Measurements from ENCODE around the gene TC2N. TPM values are rescaled to one million over a fixed set of nuclear protein-coding genes. Genes with fewer than 3 reads are reported as not detected.
"Not testable (repeated sequence)": the region's sequence is repeated elsewhere in the genome, so short reads cannot be mapped to it uniquely, and the experiment has no call there.

The TC2N gene
- total RNA-seq, 2 experiments from 2014 or later = 180 to 195 TPM

DNA sequence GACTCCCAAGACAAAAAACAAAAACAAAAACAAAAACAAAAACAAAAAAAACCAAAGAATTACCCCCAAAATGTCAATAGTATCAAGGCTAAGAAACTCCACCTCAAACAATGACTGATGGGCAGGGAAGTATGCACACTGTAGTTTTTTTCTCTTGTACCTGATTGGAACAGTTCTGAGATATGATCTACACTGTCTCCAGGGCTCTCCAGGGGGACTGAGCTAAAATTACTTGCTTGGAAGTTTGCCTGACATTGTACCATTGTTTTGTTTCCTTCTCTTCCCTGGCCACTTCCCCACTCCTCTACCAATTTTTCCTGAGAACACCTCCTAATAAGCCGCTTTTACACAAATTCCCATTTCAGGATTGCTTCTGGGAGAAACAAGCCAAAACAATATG is 113.2 kb downstream of the TC2N start:
- Mint-ChIP-seq H3K4me1 (no peaks in the 10 kb centered on the region), H3K27me3 (no peaks in the 10 kb centered on the region), H3K36me3 (ENCODE audit: low read depth) (peaks cover 21% of the 10 kb centered on the region), H3K4me3 (no peak overlapping the region), H3K27ac (no peak overlapping the region), H3K9me3 (no peaks in the 10 kb centered on the region)
- DNase-seq = no peak
- ChIA-PET POLR2A (interaction anchor here (0.8 kb wide), 1 partner anchor 10 kb away, joined by 3 read pairs; no protein-coding TSS in a partner anchor), CTCF (no interaction called here)

DNA sequence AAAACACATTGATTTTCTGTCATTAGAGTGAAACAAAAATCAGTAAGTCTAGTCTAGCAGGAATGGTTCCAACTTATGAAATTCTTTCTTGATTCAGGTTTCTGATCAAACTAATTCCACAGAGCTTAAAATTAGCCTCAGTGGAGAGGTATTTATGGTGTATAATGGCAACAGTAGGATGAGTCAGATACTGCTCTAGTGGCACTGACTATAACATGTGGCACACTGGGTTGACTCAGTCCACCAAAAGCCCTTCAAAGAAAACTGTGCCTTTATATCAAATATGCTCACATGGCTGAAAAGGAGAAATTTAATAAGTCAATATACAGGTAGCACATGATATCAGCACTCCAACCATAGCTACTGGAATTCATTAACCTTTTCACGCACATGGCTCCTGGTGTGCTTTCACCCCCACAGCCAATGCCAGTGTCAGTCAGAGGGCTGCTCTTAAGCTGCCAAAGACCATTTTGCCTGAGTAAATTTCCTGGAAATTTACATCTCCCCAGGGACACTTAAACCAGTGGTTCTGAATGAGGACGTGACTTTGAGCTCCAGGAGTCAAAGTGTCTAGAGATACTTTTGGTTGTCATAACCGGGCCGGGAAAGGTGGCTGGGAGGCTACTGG is 113.7 kb downstream of the TC2N start:
- no peak overlapping the region for H3K27ac Mint-ChIP-seq
- ChIA-PET POLR2A (interaction anchor here (0.8 kb wide), 1 partner anchor 9 kb away, joined by 3 read pairs; no protein-coding TSS in a partner anchor), CTCF (interaction anchor here (0.6 kb wide), 1 partner anchor 319 kb away, joined by 4 read pairs; no protein-coding TSS in a partner anchor)
- H3K4me1 Mint-ChIP-seq = no peaks in the 10 kb centered on the region
- peaks cover 20% of the 10 kb centered on the region for H3K36me3 Mint-ChIP-seq (ENCODE audit: low read depth)
- no peak for DNase-seq
- H3K9me3 Mint-ChIP-seq = no peaks in the 10 kb centered on the region
- H3K27me3 Mint-ChIP-seq = no peaks in the 10 kb centered on the region
- no peak overlapping the region for H3K4me3 Mint-ChIP-seq

DNA sequence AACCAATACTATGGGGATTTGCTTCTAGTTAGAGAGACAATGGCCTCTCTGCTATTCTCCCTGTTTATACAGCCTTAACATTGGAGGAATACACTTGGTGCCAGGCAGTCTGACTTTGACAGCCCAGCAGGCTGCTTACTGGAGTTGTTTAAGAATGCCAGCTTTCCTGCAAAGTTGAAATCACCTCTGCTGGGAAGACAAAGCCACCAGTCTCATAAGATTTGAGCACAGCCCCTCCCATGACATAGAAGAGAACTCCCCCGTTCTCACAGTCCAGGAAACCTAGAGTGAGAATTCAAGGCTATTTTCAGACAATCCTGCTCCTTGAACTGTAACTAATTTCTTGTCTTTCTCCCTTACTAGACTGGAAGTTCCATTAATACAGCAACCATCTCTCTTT is 114.4 kb downstream of the TC2N start:
- CTCF ChIA-PET = interaction anchor here (0.6 kb wide), 1 partner anchor 319 kb away, joined by 4 read pairs; no protein-coding TSS in a partner anchor
- no peak for DNase-seq
- Mint-ChIP-seq H3K4me1 (no peaks in the 10 kb centered on the region), H3K4me3 (no peak overlapping the region), H3K36me3 (ENCODE audit: low read depth) (peaks cover 13% of the 10 kb centered on the region), H3K27me3 (no peaks in the 10 kb centered on the region), H3K27ac (no peak overlapping the region), H3K9me3 (no peaks in the 10 kb centered on the region)
- POLR2A ChIA-PET = no interaction called here

- no peaks in the 10 kb centered on the region for H3K4me1 Mint-ChIP-seq
- ChIA-PET POLR2A (no interaction called here), CTCF (interaction anchor here (2.0 kb wide), 1 partner anchor 159 kb away, joined by 4 read pairs; no protein-coding TSS in a partner anchor)
- H3K27ac Mint-ChIP-seq = no peak overlapping the region
- H3K4me3 Mint-ChIP-seq = no peak overlapping the region
- H3K36me3 Mint-ChIP-seq (ENCODE audit: low read depth) = peaks cover 10% of the 10 kb centered on the region
- no peaks in the 10 kb centered on the region for H3K27me3 Mint-ChIP-seq
- DNase-seq = no peak
- H3K9me3 Mint-ChIP-seq = no peaks in the 10 kb centered on the region
These were observed 115.6 kb downstream of the TC2N start for GRCh38 chr14:91751719-91752118.

GRCh38 chr14:91750634-91751198 is 116.6 kb downstream of the TC2N start:
- CTCF ChIA-PET = interaction anchor here (2.0 kb wide), 1 partner anchor 160 kb away, joined by 4 read pairs; no protein-coding TSS in a partner anchor
- DNase-seq = no peak
- POLR2A ChIA-PET = no interaction called here

DNA sequence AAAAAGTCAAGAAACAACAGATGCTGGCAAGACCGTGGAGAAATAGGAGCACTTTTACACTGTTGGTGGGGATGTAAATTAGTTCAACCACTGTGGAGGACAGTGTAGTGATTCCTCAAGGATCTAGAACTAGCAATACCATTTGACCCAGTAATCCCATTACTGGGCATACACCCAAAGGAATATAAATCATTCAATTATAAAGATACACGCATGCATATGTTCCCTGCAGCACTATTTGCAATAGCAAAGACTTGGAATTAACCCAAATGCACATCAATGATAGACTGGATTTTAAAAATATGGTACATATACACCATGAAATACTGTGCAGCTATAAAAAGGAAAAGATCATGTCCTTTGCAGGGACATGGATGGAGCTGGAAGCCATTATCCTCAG is 117.5 kb downstream of the TC2N start:
- ChIA-PET POLR2A (no interaction called here), CTCF (interaction anchor here (2.0 kb wide), 1 partner anchor 161 kb away, joined by 4 read pairs; no protein-coding TSS in a partner anchor)
- no peaks in the 10 kb centered on the region for H3K4me1 Mint-ChIP-seq
- H3K4me3 Mint-ChIP-seq = no peak overlapping the region
- H3K36me3 Mint-ChIP-seq (ENCODE audit: low read depth) = peaks cover 10% of the 10 kb centered on the region
- no peak overlapping the region for H3K27ac Mint-ChIP-seq
- H3K9me3 Mint-ChIP-seq = no peaks in the 10 kb centered on the region
- H3K27me3 Mint-ChIP-seq = no peaks in the 10 kb centered on the region
- DNase-seq = no peak

More at GRCh38 chr14:91750634-91751198, 116.6 kb downstream of the TC2N start:
- Mint-ChIP-seq H3K9me3 (no peaks in the 10 kb centered on the region), H3K4me1 (no peaks in the 10 kb centered on the region), H3K36me3 (ENCODE audit: low read depth) (peaks cover 10% of the 10 kb centered on the region), H3K4me3 (no peak overlapping the region), H3K27me3 (no peaks in the 10 kb centered on the region), H3K27ac (no peak overlapping the region)

- POLR2A ChIA-PET = interaction anchor here (1.1 kb wide), 1 partner anchor 163 kb away, joined by 3 read pairs; no protein-coding TSS in a partner anchor
- Mint-ChIP-seq H3K27me3 (no peaks in the 10 kb centered on the region), H3K36me3 (ENCODE audit: low read depth) (peaks cover 5% of the 10 kb centered on the region)
These were observed 119.3 kb downstream of the TC2N start for GRCh38 chr14:91748049-91748448.

GRCh38 chr14:91745344-91745743 is 122.0 kb downstream of the TC2N start:
- Mint-ChIP-seq H3K27me3 (peaks cover 3% of the 10 kb centered on the region), H3K27ac (no peak overlapping the region), H3K4me1 (no peaks in the 10 kb centered on the region), H3K9me3 (no peaks in the 10 kb centered on the region), H3K4me3 (no peak overlapping the region), H3K36me3 (ENCODE audit: low read depth) (peaks cover 5% of the 10 kb centered on the region)
- POLR2A ChIA-PET = no interaction called here
- DNase-seq = no peak
- CTCF ChIA-PET = no interaction called here

More at GRCh38 chr14:91748049-91748448, 119.3 kb downstream of the TC2N start:
- no peaks in the 10 kb centered on the region for H3K4me1 Mint-ChIP-seq
- CTCF ChIA-PET = no interaction called here
- no peaks in the 10 kb centered on the region for H3K9me3 Mint-ChIP-seq
- H3K4me3 Mint-ChIP-seq = no peak overlapping the region
- H3K27ac Mint-ChIP-seq = no peak overlapping the region
- DNase-seq = no peak

DNA sequence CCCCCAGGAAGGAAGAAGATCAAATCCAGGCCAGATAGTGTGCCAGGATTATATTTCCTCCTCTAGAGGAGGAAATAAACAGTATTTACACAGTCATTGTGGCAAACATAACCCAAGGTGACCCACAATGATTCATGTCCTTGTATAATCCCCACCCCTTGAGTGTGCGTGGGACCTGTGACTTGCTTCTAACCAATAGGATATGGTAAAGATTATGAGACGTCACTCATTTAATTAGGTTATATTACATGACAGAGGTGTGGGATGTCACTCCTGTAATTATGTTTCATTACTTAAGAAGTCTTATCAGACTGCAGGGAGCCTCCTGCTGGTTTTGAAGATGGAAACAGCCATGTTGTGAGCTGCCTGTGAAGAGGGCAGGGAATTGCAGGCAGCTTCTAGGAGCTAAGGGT is 123.3 kb downstream of the TC2N start:
- DNase-seq = no peak
- POLR2A ChIA-PET = interaction anchor here (0.8 kb wide), 1 partner anchor 10 kb away, joined by 3 read pairs; no protein-coding TSS in a partner anchor
- Mint-ChIP-seq H3K4me3 (no peak overlapping the region), H3K4me1 (no peaks in the 10 kb centered on the region), H3K27ac (no peak overlapping the region), H3K36me3 (ENCODE audit: low read depth) (peaks cover 4% of the 10 kb centered on the region), H3K9me3 (no peaks in the 10 kb centered on the region), H3K27me3 (peaks cover 8% of the 10 kb centered on the region)
- CTCF ChIA-PET = no interaction called here

- no peaks in the 10 kb centered on the region for H3K4me1 Mint-ChIP-seq
- H3K27ac Mint-ChIP-seq = no peak overlapping the region
- DNase-seq = no peak
- peaks cover 8% of the 10 kb centered on the region for H3K27me3 Mint-ChIP-seq
- CTCF ChIA-PET = no interaction called here
- H3K9me3 Mint-ChIP-seq = no peaks in the 10 kb centered on the region
- H3K4me3 Mint-ChIP-seq = no peak overlapping the region
- POLR2A ChIA-PET = no interaction called here
- H3K36me3 Mint-ChIP-seq (ENCODE audit: low read depth) = no peaks in the 10 kb centered on the region
These were observed 124.1 kb downstream of the TC2N start for GRCh38 chr14:91743305-91743653.

- H3K4me3 Mint-ChIP-seq = no peak overlapping the region
- H3K9me3 Mint-ChIP-seq = no peaks in the 10 kb centered on the region
- DNase-seq = no peak
- ChIA-PET POLR2A (no interaction called here), CTCF (no interaction called here)
- H3K27me3 Mint-ChIP-seq = peaks cover 8% of the 10 kb centered on the region
- no peaks in the 10 kb centered on the region for H3K36me3 Mint-ChIP-seq (ENCODE audit: low read depth)
- no peaks in the 10 kb centered on the region for H3K4me1 Mint-ChIP-seq
- no peak overlapping the region for H3K27ac Mint-ChIP-seq
These were observed 124.6 kb downstream of the TC2N start for GRCh38 chr14:91742621-91743304.

GRCh38 chr14:91739867-91740266 is 127.5 kb downstream of the TC2N start:
- DNase-seq; POLR2A ChIA-PET; H3K27me3 Mint-ChIP-seq; H3K4me1 Mint-ChIP-seq; H3K27ac Mint-ChIP-seq; CTCF ChIA-PET; H3K9me3 Mint-ChIP-seq; H3K4me3 Mint-ChIP-seq; H3K36me3 Mint-ChIP-seq (ENCODE audit: low read depth): not testable (repeated sequence)

DNA sequence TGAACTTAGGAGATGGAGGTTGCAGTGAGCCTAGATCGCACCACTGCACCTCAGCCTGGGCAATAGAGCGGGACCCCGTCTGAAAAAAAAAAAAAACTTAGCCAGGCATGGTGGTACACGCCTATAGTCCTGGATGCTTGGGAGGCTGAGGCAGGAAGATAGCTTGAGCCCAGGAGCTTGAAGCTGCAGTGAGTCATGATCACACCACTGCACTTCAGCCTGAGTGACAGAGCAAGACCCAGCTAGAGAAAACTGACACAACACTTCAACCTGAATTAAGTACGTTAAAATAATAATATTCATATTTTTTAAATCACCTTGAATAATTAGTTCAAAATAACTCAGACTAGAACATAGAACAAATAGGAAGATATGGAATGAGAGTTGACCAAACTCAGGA is 129.7 kb downstream of the TC2N start:
- Mint-ChIP-seq H3K36me3 (ENCODE audit: low read depth) (no peaks in the 10 kb centered on the region), H3K27me3 (peaks cover 8% of the 10 kb centered on the region), H3K9me3 (no peaks in the 10 kb centered on the region), H3K27ac (no peak overlapping the region), H3K4me3 (no peak overlapping the region), H3K4me1 (no peaks in the 10 kb centered on the region)
- ChIA-PET POLR2A (no interaction called here), CTCF (no interaction called here)
- no peak for DNase-seq

Measured in activated CD4-positive, alpha-beta memory T cell treated with anti-CD3 and anti-CD28 coated beads, Interleukin-2, amount 10 ng/mL, durations not matched to agents 7 days and 5 days (primary cell).